Ectodermal cell (in vitro differentiated cells): Measurements from ENCODE around the gene EPB41L2.

Source experiments
- H3K27ac ChIP-seq: 2 replicates; pipeline ENCODE4 v1.7.0; 2013; ENCODE audit warnings: mild to moderate bottlenecking, low read depth, low read length; ENCODE audit not compliant: insufficient read depth, poor library complexity, severe bottlenecking
- H3K27me3 ChIP-seq: 2 replicates; pipeline ENCODE4 v1.7.0; 2013; ENCODE audit warnings: mild to moderate bottlenecking, low read length; ENCODE audit not compliant: insufficient read depth, control insufficient read depth, poor library complexity, severe bottlenecking
- H3K36me3 ChIP-seq: one replicate; pipeline ENCODE4 v1.7.0; 2013; ENCODE audit warnings: low read length; ENCODE audit not compliant: control insufficient read depth, insufficient read depth
- H3K4me1 ChIP-seq: one replicate; pipeline ENCODE4 v1.7.0; 2013; ENCODE audit warnings: low read length; ENCODE audit not compliant: control insufficient read depth, insufficient read depth
- H3K4me3 ChIP-seq: 2 replicates; pipeline ENCODE4 v1.7.0; 2013; ENCODE audit warnings: low read depth, low read length, control low read depth; ENCODE audit not compliant: insufficient read depth
- H3K9me3 ChIP-seq: 2 replicates; pipeline ENCODE4 v1.7.0; 2013; ENCODE audit warnings: mild to moderate bottlenecking, low read length, moderate library complexity; ENCODE audit not compliant: control insufficient read depth
- WGBS, 2 experiments: methylation state at CpG; one replicate each; pipeline ENCODE4 v1.1.7; 2013; ENCODE audit warnings: missing lambda C conversion rate in 2 of 2; 5-methylcytosine and 5-hydroxymethylcytosine counted together

The EPB41L2 gene

DNA sequence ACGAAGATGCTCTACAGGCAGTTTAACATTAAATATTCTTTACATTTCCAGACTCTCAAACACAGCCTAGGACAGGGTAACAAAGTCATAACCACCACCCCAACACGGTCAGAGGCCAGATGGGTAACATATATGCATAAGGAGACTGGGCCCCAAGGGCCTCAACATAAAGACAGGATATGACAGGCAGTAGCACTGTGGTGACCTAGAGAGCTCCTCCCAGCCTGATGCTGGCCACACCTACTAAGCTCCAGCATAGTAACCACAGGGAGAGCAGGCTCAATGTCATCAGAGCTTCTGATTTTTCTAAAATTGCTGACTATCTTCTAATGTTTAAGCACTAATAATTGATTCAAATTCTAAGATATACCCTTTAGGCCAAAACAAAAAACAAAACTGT is 214.1 kb downstream of the EPB41L2 start:
- Histone ChIP-seq H3K27ac (no peak overlapping the region), H3K4me1 (peaks cover 11% of the 10 kb centered on the region), H3K27me3 (no peaks in the 10 kb centered on the region), H3K36me3 (no peaks in the 10 kb centered on the region), H3K9me3 (no peaks in the 10 kb centered on the region), H3K4me3 (no peak overlapping the region)
- 88 to 92% methylated on average over 1 to 2 of the region's 2 CpGs for WGBS, 2 experiments

DNA sequence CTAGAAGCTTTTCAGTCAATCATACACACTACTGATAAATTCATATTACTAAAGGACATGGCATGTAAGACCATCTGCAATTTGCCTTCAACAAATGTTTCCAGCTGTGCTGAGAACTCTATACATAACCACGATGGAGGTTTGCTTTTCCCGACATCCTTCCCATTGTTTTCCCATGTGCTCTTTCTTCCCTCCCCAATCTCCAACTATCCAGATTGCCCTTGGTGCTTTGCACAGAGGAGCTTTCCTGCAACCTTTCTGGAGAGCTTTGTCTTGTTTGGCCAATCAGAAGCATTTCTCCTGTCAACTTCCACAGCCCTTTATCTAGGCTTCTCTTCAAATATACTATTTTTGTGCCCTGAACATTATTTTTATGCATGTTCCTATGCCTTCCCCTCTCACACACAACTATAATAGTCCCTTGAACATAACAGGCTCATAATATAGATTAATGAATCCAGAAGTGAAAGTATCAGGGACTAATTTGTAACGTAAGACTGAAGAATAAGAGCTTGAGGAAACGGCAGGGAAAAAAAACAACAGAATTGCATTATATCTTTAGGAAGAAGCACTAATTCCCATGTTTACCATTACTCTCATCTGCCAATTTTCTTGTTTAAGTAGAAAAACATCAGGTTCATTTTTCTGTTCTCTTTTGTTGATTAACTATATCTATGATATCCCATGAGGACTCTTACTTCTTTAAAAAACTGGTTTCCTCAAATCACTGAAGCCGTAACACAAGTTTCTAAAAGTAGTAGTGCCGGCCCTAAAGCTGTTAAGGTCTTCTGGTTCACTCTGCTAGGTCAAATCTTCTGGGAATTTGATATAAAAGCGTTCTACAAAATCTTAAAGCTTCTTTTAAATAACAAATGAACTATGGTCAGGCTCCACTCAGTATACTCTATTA is 215.8 kb downstream of the EPB41L2 start:
- Histone ChIP-seq H3K9me3 (no peaks in the 10 kb centered on the region), H3K36me3 (no peaks in the 10 kb centered on the region), H3K4me1 (no peaks in the 10 kb centered on the region), H3K27ac (no peak overlapping the region), H3K4me3 (no peak overlapping the region), H3K27me3 (no peaks in the 10 kb centered on the region)
- WGBS, 2 experiments: 92 to 95% methylated on average over 6 to 7 of the region's 7 CpGs

DNA sequence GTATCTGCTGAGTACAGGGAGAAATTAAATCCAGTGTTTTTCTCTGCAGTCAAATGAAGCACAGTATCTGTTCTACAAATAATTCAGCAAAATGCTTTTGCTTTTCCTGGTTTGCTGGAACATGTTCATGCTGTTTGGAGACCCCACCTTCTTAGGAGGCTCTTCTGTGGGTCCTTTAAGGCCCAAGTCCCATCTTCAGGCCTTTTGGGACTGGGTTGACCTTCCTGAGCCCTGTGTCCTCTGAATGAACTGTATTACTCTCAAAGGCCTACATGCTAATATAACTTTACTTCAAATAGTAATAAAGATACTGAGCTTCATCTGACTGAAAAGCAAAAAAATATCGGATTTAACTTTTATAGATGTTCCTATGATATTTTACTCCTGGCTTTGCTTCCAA is 216.5 kb downstream of the EPB41L2 start:
- Histone ChIP-seq H3K4me3 (no peak overlapping the region), H3K4me1 (no peaks in the 10 kb centered on the region), H3K9me3 (no peaks in the 10 kb centered on the region), H3K27ac (no peak overlapping the region), H3K36me3 (no peaks in the 10 kb centered on the region), H3K27me3 (no peaks in the 10 kb centered on the region)
- 100% methylated on average over 1 of the region's 1 CpG for WGBS, 2 experiments

DNA sequence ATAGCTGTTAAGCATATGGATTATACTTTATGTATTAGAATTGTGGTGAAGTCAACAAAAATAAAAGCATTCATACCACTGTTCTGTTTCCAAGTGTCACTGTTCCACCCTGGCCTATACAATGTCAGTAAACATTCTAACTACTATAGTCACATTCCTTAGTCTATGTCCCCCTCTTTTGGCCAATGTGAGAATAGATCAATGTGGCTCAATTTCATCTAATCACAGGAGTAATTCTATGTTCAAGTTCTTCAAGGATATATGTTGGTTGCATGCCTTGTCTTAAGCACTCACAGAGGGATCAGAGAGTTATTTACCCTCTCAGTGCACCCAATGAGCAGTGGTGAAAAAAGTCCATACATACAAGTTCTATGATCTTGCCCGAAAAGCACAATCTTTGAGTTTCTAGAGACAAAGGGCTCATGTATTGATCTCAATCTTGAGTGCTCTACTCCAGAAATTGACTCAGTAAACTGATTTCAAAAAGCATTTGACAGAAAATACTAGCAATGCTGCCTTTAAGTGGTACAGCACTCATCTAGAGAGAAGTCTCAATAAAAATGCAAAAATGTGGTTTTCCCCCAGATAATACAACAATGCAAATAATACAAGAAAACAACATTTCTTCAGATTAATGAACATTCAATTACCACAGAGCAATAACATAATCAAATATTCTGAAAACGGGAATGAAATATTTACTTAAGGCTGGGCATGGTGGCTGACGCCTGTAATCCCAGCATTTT is 219.3 kb downstream of the EPB41L2 start:
- H3K36me3 ChIP-seq: no peaks in the 10 kb centered on the region
- H3K9me3 ChIP-seq: no peaks in the 10 kb centered on the region
- H3K4me3 ChIP-seq: no peak overlapping the region
- WGBS, 2 experiments: 63 to 64% methylated on average over 3 of the region's 3 CpGs
- no peaks in the 10 kb centered on the region for H3K4me1 ChIP-seq
- no peaks in the 10 kb centered on the region for H3K27me3 ChIP-seq
- H3K27ac ChIP-seq: no peak overlapping the region

DNA sequence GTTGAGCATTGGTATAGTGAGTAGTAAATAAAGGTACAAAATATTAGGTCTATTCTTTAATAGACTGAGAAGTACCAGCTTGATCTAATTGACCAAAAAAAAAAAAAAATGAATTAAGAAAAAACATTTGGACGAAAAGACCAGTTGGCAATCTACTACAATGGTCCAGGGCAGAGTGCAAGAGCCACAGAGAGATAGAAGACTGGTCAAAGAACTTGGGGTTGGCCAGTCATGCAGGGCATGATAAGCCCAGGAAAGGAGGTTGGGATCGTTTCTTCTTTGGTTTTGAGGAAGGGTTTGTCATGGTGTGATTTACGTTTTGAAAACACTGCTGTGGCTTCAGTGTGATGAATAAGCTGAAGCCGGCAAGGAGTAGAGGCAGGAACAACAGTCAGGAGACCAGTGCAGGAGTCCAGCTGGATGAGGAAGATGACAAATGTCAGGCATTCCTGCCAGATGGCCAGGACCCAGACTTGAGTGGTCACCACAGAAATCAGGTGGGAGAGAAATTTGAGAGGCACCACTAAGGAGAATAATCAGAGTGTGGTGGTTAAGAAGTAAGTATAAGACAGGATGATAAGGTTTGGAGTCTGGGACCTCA is 221.8 kb downstream of the EPB41L2 start:
- Histone ChIP-seq H3K36me3 (no peaks in the 10 kb centered on the region), H3K4me1 (no peaks in the 10 kb centered on the region), H3K9me3 (no peaks in the 10 kb centered on the region), H3K27me3 (no peaks in the 10 kb centered on the region), H3K4me3 (no peak overlapping the region), H3K27ac (no peak overlapping the region)
- WGBS, 2 experiments: 89 to 90% methylated on average over 4 of the region's 4 CpGs

DNA sequence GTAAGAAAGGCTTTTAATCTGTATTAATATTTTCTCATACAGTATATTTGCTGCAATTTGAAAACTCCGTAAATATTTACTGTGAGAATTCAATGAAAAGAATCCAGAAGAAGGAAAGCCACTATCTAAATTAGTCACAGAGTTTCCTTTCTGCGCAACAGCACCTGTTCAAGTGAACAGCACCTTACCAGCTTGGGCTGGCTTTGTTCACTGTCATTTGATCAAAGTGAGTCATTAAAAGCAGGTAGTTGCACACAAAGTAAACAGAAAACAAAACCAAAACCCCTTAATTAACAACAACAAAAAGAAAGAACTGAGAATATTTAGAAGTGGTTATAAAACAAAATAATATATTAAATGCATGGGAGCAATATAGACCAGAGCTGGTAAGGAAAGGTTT is 223.0 kb downstream of the EPB41L2 start:
- H3K4me3 ChIP-seq: no peak overlapping the region
- no peaks in the 10 kb centered on the region for H3K4me1 ChIP-seq
- H3K36me3 ChIP-seq: no peaks in the 10 kb centered on the region
- H3K27ac ChIP-seq: no peak overlapping the region
- no peaks in the 10 kb centered on the region for H3K9me3 ChIP-seq
- H3K27me3 ChIP-seq: no peaks in the 10 kb centered on the region
- 86 to 96% methylated on average over 2 of the region's 2 CpGs for WGBS, 2 experiments

DNA sequence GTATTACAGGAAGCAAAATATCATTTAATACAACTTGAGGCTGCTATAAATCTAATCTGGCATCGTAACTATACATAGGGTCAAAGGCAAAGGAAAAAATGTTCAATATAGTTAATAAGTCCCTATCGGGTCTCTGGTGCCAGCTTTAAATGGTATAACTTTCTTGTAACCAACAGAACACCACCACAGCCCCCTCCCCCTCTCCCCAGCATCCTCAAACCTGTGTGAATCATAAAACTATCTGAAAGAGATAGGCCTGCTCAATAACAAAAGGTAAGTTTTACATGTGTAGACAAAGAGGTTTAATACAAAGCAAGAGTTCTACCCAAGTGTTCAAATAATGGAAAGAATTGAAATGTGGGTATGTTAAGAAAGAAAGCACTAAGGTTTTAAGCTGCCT is 223.7 kb downstream of the EPB41L2 start:
- 91 to 100% methylated on average over 1 to 2 of the region's 2 CpGs for WGBS, 2 experiments
- no peak overlapping the region for H3K27ac ChIP-seq
- no peaks in the 10 kb centered on the region for H3K27me3 ChIP-seq
- no peaks in the 10 kb centered on the region for H3K9me3 ChIP-seq
- H3K4me3 ChIP-seq: no peak overlapping the region
- no peaks in the 10 kb centered on the region for H3K4me1 ChIP-seq
- no peaks in the 10 kb centered on the region for H3K36me3 ChIP-seq

DNA sequence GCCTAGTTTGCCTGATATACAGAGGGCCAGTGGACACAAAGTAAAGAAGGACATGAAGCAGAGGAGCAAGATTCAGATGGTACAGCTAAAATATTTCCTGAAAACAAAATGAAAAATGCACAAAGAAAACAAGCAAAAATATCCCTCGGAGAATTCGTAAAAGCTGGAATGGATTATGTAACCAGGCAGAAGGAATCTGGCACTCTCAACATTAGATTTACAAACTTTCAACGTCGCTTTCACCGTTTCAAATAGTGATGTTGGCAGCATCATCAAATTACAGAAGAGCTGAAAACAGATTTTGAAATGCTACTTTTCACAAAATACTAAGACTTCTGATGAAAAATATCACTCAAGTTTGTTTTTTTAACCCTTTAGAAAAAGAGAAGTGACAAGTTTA is 224.1 kb downstream of the EPB41L2 start:
- H3K4me3 ChIP-seq: no peak overlapping the region
- no peaks in the 10 kb centered on the region for H3K36me3 ChIP-seq
- H3K27me3 ChIP-seq: no peaks in the 10 kb centered on the region
- no peak overlapping the region for H3K27ac ChIP-seq
- H3K9me3 ChIP-seq: no peaks in the 10 kb centered on the region
- 91 to 97% methylated on average over 5 of the region's 5 CpGs for WGBS, 2 experiments
- no peaks in the 10 kb centered on the region for H3K4me1 ChIP-seq

DNA sequence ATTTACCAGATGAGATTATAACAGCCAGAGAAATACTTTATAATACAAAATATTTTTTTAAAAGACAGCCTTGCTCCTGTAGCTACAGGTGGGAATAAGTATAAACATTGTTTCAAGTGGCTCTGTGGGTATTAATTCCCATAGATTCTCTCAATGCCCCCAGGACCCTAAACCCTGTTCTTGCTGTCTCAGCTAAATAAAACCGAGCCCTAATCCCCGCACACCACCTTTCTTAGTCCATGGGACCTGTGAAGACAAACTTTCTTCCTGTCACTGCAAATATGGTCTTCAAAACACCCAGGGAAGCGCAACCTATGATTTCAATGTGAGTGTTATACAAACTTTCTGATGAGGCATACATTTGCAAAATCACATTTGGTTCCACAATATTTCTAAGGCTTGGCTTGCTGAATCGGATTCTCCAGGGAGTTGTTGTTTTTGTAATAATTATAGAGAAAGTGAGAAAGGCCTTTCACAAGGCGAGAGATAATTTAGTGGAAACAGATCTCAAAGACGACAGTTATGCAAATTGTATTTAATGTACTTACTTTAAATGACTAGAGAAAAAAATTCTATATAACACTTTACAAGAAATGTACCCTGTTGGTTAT is 224.7 kb downstream of the EPB41L2 start:
- Histone ChIP-seq H3K27ac (no peak overlapping the region), H3K4me1 (no peaks in the 10 kb centered on the region), H3K36me3 (no peaks in the 10 kb centered on the region), H3K9me3 (no peaks in the 10 kb centered on the region), H3K4me3 (no peak overlapping the region), H3K27me3 (no peaks in the 10 kb centered on the region)
- 92 to 97% methylated on average over 5 of the region's 6 CpGs for WGBS, 2 experiments

DNA sequence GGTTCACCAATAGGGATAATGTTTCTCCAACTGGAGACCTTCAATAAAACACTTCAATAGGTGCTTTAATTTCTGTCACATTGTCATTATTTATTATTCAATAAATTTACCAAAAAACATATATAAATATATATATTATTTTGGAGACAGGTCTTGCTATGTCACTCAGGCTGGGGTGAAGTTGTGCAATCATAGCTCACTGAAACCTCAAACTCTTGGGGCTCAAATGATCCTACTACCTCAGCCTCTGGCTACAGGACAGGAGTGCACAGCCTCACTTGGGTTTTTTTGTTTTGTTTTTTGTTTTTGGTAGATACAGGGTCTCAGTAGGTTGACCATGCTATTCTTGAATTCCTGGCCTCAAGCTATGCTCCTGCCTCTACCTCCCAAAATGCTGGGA is 226.0 kb downstream of the EPB41L2 start:
- H3K4me3 ChIP-seq: no peak overlapping the region
- H3K27me3 ChIP-seq: no peaks in the 10 kb centered on the region
- H3K4me1 ChIP-seq: no peaks in the 10 kb centered on the region
- H3K9me3 ChIP-seq: no peaks in the 10 kb centered on the region
- no peak overlapping the region for H3K27ac ChIP-seq
- no peaks in the 10 kb centered on the region for H3K36me3 ChIP-seq
